Uterus (tissue), 4 donors: Measurements from ENCODE around the gene MVP. TPM values are rescaled to one million over a fixed set of nuclear protein-coding genes. Genes with fewer than 3 reads are reported as not detected.

Source experiments
- DNase-seq, 2 donors: peaks; one replicate each; pipeline ENCODE4 v3.0.0-alpha.2; 2019 to 2020
- H3K27ac ChIP-seq, 2 donors: fragments of 200-600 bp; sonication (generic); 1 replicate in 1 of 2; 2 replicates in 1 of 2; pipeline ENCODE4 v1.5.1; 2016 to 2018
- H3K27me3 ChIP-seq, 2 donors: fragments of 200-600 bp; sonication (generic); one replicate each; pipeline ENCODE4 v1.5.1; 2018 to 2019; ENCODE audit warnings: control low read depth in 1 of 2
- H3K36me3 ChIP-seq, 2 donors: fragments of 200-600 bp; sonication (generic); one replicate each; pipeline ENCODE4 v1.5.1; 2019; ENCODE audit warnings: control low read depth in 1 of 2
- H3K4me1 ChIP-seq, 2 donors: fragments of 200-600 bp; sonication (generic); one replicate each; pipeline ENCODE4 v1.5.1; 2018 to 2019; ENCODE audit warnings: control low read depth in 1 of 2
- H3K4me3 ChIP-seq, 2 donors: fragments of 200-600 bp; sonication (generic); 1 replicate in 1 of 2; 2 replicates in 1 of 2; pipeline ENCODE4 v1.5.1; 2018 to 2019; ENCODE audit warnings: mild to moderate bottlenecking in 1 of 2
- H3K9me3 ChIP-seq, 2 donors: fragments of 200-600 bp; sonication (generic); one replicate each; pipeline ENCODE4 v1.5.1; 2019; ENCODE audit warnings: control low read depth in 1 of 2
- CTCF ChIP-seq, 4 experiments: fragments of 200-600 bp in 2 of 4; fragments of 450-650 bp in 2 of 4; sonication (generic) in 2 of 4; IDR thresholded peaks; one replicate each; pipeline ENCODE4 v1.5.1; 2016 to 2019; ENCODE audit warnings: antibody characterized with exemption in 4 of 4, mild to moderate bottlenecking in 2 of 4, moderate library complexity in 1 of 4
- POLR2A ChIP-seq, 2 donors: fragments of 450-650 bp; IDR thresholded peaks; one replicate each; pipeline ENCODE4 v1.6.1; 2016; ENCODE audit warnings: antibody characterized with exemption in 2 of 2, mild to moderate bottlenecking in 1 of 2, moderate library complexity in 1 of 2
- intact Hi-C: fragments of 100-400 bp; cut with DNase I; formaldehyde crosslinking; loops from one replicate; pipeline ENCODE4 v1.15.1; 2023; ENCODE audit warnings: low total_unique reads
- total RNA-seq, 4 donors: library from RNA; depleted of rRNA in 3 of 4; stranded (reverse); fragments of >200 nt in 3 of 4; gene quantifications; one replicate each; pipeline versions ENCODE4 v1.1.0 to v1.2.4, GENCODE V29; 2014 to 2023
- donor health status: DM: yes; HTN: yes; CAD: no.

MVP gene
- total RNA-seq, 4 donors from 2014 or later = 38.4 to 132 (median 67.4) TPM

DNA sequence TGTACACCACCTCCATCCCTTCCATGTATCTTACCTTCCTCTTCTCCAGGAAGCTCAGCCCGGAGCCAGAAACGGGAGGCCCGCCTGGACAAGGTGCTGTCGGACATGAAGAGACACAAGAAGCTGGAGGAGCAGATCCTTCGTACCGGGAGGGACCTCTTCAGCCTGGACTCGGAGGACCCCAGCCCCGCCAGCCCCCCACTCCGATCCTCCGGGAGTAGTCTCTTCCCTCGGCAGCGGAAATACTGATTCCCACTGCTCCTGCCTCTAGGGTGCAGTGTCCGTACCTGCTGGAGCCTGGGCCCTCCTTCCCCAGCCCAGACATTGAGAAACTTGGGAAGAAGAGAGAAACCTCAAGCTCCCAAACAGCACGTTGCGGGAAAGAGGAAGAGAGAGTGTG lies 756 bp upstream of the MVP start:
- H3K9me3 ChIP-seq = no peaks in the 10 kb centered on the region
- no peaks in the 10 kb centered on the region for H3K36me3 ChIP-seq
- no peak overlapping the region for H3K4me3 ChIP-seq
- peak overlapping the region; percentile 85 to 91 for H3K27ac ChIP-seq
- H3K27me3 ChIP-seq = no peaks in the 10 kb centered on the region
- no peak for DNase-seq
- peaks cover 4% of the 10 kb centered on the region in 2 donors for H3K4me1 ChIP-seq
- intact Hi-C loops = no loop called here
- TF ChIP-seq CTCF (IDR thresholded peaks at IDR 0.05) = no peak
- no peak for TF ChIP-seq POLR2A (IDR thresholded peaks at IDR 0.05)

DNA sequence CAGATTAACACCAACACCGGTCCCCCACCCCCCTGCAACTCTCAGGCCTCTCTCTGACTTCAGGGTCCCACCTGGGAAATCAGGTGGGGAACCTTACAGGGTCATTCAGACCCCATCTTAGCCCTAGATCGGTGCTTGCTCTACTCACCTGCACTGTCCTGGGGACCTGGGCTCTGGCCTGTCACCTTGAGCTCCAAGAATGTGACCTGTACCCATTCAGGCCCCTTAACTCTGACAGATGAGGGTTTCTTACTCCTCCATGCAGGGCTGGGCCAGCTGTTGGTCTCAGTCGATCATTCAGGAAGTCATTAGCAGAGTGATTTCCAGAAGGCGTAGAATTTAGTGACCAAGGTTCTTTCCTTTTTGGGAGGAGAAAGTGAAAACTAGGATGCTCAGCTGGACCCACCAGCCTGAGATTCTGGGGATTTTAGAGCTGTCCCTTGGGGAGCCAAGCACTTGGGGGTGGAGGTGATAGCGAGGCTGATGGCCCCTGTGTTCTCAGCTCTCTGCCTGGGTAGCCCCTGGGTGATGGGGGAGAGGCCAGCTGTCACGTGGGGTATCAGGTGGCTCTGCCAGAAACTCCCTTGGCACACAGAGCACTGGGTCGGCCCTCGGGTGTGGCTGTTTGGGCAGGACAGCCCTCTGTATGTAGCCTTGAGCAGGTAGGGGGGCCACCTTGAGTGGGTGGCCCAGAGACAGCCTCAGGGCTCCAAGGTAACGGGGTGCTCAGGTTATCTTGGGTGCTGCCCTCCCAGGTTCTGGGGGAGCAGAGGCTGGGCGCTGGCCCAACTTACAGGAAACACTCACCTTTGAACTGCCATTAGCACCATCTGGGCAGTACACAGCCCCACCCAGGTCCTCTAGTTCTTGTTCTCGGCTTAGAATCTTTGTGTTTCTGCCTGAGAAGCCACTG lies 724 bp downstream of the MVP start:
- Histone ChIP-seq H3K27ac (peak overlapping the region; percentile 85 to 91), H3K9me3 (no peaks in the 10 kb centered on the region), H3K4me1 (peaks cover 7 to 18% of the 10 kb centered on the region in 2 donors), H3K27me3 (no peaks in the 10 kb centered on the region), H3K4me3 (peak overlapping the region; percentile 50 to 68), H3K36me3 (no peaks in the 10 kb centered on the region)
- intact Hi-C loops = no loop called here
- TF ChIP-seq CTCF (IDR thresholded peaks at IDR 0.05) = no peak
- TF ChIP-seq POLR2A (IDR thresholded peaks at IDR 0.05) = peak; percentile 16 to 31
- DNase-seq = peak; percentile 63 to 69

- DNase-seq = peak; percentile 61 to 62
- no peaks in the 10 kb centered on the region for H3K27me3 ChIP-seq
- H3K27ac ChIP-seq = peak overlapping the region; percentile 85 to 91
- H3K4me1 ChIP-seq = peaks cover 7 to 21% of the 10 kb centered on the region in 2 donors
- intact Hi-C loops = no loop called here
- H3K4me3 ChIP-seq = peak overlapping the region; percentile 50 to 68
- H3K36me3 ChIP-seq = no peaks in the 10 kb centered on the region
- no peaks in the 10 kb centered on the region for H3K9me3 ChIP-seq
- TF ChIP-seq POLR2A (IDR thresholded peaks at IDR 0.05) = no peak
- no peak for TF ChIP-seq CTCF (IDR thresholded peaks at IDR 0.05)
These were observed 1.4 kb downstream of the MVP start for GRCh38 chr16:29821643-29822115.

- Histone ChIP-seq H3K4me1 (peaks cover 7 to 21% of the 10 kb centered on the region in 2 donors), H3K4me3 (peak overlapping the region in 1 of 2 donors; percentile 1), H3K27ac (peak overlapping the region; percentile 79 to 91), H3K27me3 (no peaks in the 10 kb centered on the region), H3K9me3 (no peaks in the 10 kb centered on the region), H3K36me3 (no peaks in the 10 kb centered on the region)
- intact Hi-C loops = no loop called here
- DNase-seq = no peak
- TF ChIP-seq POLR2A (IDR thresholded peaks at IDR 0.05) = no peak
- no peak for TF ChIP-seq CTCF (IDR thresholded peaks at IDR 0.05)
These were observed 4.4 kb downstream of the MVP start for GRCh38 chr16:29824589-29825144.
